GM18517 (cell line): ENCODE results near the gene GALNT10.

Experiments used
- ATAC-seq: cut with Tn5 transposase; IDR thresholded peaks from one replicate; pipeline ENCODE4 v1.9.1; 2021; ENCODE audit warnings: mild to moderate bottlenecking, moderate library complexity; ENCODE audit not compliant: unreplicated experiment

GALNT10 gene

DNA sequence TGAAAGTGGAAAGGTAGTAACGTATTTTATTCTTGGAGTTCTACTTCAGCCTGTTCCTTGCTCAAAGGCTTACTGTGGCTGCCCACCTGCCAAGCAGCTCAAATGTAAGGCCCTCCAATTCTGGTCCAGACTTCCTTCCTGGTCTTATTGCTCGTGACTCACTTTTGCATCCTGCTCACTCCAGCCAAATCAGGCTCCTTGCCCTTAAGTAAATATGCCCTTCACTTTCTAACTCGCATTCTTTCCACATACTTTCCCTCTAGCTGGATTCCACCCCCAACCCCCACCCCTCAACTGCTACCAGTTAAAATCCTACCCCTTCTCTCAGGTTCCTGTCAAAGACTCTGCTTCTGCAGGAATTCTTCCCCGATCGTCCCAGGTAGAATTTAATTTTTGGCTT, 96.6 kb downstream of the GALNT10 start:
- ATAC-seq = no peak

DNA sequence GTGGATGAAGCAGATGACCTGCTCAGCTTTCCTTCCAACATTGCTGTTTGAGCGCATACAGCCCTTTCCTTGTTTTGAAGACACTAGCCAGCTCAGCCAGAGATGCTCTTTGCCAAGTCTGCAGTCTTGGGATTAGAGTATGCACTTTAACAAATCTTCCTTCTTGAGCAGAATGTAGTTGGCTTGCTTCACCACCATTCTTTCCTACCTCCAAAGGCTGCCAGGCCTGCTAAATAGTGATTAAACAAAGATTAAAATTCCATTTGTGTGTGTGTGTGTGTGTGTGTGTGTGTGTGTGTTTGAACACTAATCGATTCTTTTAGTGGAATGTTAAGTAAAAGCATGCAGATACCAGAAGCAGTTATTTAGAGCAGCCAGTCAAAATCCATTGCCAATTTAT, 97.6 kb downstream of the GALNT10 start:
- ATAC-seq = no peak

DNA sequence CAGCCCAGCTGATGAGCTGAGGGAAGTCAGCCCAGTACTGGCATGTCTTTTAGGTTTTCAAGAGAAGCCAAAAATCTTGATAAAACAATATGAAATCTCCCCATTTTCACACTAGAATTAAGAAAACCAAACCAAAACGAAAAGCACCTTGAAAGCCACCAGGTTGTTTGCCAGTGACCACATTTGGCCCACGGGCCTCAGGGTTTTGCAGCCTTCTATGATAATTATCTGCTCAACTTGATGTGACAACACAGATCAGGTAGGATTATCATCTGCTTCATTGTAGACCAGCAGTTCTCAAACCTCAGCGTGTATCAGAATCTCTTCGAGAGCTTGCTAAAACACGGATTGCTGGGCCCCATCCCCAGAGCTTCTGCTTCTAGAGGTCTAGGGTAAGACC, 101.4 kb downstream of the GALNT10 start:
- no peak for ATAC-seq

DNA sequence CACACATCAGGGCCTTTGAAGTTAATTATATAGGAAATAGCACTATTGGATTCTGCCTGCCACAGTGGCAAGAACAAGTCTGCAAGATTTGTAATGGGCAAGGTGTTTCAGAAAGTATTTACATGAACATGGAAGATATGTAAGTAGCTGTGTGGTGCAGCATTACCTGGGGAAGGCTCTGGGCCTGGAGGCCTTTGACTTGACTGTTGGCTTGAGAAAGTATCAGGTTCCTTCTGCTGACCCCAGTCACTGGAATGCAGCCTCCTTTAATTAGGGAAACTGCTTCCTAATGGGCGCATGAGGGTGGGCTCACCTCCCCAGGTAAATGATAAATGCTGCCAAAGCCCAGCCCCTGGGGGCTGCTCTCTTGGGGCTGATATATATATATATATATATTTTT, 102.7 kb downstream of the GALNT10 start:
- ATAC-seq = no peak

DNA sequence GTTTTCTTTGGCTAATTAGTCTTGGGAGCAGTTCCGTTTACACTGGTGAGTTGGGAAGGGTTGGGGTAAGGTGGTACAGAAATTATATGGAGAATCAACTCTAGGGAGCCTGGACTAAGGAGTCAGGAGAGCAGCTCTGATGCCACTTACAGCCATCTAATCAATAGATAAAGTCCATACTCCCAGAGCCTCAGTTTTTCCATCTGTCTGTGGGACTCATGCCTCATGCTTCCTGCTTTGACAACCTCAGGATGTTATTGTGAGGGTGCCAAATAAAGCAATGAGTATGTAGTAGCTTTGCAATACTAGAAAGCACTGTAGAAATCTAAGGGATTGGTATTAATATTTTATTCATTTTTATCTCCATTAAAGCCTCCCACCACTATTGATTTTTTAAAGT, 105.0 kb downstream of the GALNT10 start:
- ATAC-seq = no peak

DNA sequence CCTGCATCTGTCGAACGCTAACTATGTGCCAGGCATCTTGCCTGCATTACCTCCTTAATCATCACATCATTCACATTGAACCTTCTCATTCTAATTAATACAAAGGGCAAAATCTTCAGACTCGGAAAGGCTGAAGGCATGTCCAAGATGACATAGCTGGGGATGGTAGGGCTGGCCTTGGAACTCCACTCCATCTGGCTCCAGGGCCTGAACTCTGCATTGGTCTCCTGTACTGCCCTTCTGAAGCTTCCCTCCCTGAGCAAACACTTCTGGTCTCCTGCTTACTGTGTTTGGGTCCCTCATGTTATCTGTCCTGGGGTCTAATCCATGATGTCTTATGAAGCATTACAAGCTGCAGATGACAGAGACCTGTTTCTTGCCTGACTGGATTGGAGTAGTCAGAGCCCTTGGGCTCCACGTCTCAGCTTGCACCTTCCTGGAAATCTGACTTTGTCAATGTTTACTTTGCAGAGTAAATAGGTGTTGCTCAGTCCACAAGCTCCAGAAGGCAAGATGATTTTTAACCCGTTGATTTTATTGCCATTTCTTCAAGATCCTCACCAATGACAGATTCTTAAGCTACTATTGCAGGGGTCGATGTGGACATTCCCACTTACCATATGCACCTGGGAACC, 106.1 kb downstream of the GALNT10 start:
- ATAC-seq = no peak

DNA sequence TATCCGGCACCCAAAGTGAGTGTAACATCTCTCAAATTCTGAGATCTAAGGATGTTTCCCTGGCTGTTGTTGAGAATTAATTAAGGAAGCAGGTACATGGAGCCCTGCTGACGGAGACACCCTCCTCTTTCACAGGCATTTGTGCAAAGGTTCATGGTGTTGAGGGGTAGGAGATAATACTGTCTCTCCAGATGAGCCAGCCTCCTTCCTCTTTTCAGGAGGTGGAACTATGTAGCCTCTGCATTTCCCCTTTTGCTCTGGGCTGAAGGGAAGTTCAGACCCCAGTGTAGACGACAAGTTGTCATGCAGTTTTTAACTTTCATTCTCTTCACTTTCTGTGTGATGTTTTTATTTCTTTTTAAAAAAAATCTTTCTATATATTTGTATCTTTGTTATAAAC, 107.5 kb downstream of the GALNT10 start:
- ATAC-seq = no peak

DNA sequence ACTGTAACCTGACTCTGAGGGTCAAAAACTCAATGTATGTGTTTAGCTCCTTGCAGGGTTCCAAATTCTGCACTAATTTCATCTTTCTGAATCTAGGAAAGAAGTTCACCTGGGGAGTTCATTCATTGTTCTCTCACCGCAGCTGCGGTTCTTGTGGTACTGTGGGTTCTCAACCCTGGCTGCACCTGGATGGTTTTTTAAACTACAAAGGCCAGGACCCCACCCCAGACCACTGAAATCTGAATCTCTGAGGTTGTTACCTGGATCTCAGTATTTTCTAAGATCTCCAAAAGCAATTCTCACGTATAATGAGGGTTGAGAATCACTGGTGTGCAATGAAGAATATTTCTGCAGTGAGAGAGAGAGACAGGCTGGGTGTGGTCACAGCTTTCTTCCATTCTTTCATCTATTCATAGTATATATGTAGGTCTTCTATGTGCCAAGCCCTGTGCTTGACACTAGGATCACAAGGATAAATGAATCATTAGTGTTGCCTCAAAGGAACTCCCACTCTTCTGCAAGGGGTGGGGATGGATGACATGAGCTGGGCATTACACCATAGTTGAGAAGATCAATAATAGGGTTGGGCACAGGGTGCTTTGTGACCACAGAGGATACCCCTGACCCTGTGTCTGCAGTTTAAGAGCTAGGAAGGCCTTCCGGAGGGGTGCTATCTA, 109.8 kb downstream of the GALNT10 start:
- no peak for ATAC-seq

DNA sequence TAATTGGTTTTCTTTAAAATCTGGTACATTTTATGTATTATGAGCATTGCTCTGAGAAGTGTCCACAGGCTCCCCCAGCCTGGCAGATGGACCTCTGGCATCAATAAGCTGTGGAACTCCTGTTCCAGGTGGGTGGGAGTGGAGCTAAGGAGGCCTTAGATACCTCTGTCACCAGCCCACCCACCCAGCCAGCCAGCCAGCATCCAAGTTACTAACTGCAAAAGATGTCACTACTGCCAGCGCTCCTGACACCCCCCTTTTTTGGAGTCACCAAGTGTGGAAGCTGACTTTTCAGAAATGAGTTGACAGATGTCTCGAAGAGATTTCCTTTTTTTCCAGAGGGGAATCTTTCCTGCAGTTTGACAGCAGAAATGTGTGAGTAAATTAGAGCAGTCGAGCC, 111.2 kb downstream of the GALNT10 start:
- ATAC-seq = no peak

DNA sequence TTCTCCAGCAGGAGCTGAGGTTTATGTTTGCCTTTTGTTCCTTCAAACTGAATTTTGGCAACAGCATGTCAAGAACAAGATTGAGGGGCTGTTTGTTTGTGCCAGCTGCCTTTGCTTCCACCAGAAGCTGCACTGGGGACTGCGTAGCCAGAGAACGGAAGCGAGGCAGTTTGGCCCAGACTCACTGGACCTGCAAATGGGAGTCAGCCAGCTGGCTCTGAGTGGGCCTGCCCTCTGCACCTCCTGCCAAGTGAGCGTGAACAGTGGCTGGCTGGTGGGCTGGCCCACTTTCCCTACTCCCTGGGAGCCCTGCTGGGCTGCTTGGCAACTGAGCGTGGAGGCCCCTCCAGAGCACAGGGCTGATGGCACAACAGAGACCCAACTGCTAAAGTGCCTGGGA, 111.6 kb downstream of the GALNT10 start:
- ATAC-seq = no peak

DNA sequence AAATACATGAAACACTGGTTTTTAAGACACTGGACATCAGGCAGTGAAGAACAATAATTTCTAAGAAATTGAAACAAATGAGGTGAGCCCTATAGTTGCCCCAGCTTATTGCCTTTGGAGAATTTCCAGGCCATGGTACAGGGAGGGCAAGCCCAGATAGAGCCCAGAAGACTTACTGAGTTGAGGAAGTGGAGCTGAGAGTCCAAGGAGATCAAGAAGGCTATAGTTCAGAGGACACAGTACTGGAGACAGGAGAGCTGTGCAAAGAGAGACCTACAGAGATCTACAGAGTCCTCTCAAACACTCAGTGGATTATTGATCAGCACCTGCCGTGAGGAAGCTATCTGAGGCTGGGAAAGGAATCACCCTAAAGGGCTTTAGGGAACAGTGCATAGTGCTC, 112.6 kb downstream of the GALNT10 start:
- ATAC-seq = no peak

DNA sequence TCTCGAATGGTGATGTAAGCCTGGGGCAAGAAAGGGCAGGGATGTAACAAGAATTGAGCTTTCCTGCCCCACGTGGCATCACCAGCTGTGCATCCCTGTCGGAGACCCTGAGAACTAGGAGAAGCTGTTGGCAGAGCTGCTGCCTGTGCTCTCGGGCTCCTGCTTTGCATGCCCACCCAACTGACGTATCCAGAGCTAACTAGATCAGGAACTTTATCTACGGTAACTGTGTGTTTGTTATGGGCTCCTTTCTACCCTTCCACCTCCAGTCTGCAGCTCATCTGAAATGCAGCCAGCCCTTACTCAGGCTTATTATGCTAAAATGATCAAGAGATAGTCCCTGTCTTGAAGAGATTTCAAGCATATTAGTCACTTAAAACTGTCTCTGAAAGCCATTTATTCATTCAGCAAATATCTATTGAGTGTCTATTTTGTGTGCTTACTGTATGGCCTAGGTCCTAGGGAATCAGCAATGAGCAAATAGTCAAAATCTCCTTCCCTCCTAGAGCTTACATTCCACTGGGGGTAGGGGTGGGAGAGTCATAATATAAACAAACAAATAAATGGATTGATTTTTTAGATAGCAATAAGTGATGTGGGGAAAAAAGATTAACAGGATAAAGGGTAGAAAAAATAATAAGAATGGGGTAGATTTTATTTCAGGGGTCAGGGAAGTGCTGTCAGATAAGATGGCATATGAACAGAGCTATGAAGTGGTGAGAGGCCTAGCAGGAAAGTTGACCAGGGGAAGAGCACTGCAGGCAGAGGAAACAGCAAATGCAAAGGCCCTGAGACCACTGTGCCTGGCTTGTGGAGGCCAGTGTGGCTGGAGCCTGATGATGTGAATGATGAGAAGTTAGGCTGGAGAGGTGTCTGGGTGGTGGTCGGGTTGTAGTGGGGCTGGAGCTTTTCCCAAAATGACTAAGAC, 118.2 kb downstream of the GALNT10 start:
- ATAC-seq = no peak

DNA sequence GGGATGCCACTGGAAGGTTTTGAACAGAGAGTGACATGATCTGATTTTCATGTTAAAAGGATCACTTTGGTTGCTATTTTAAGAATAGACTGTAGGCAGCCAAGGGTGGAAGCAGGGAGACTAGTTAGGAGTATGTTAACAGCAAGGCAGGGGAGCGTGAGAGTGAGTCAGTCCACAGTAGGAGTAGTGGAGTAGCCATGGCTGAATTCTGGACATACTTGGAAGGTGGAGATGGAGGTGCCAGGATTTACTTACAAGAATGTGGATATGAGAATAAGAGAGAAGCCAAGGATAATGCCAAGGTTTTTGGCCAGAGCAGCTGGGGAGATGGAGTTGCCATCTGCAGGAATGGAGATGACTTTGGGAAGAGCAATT, 118.8 kb downstream of the GALNT10 start:
- no peak for ATAC-seq

DNA sequence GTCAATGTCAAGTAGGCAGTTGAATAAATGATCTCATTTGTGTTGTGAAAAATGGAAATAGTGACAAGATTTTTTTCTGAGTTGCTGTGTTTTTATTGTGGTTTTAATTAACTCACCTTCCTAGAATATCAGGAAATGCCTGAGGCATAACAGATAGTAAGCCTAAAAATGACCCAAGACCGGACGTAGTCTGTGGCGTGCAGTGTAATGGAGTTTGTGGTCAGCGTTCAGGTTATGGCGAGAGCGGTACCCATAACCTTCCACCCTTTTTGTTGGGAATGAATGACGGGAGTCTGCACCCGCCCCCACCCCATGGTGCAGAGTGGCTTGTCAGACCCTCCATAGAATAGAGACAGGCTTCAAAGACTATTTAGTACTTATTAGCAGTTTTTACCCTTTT, 119.3 kb downstream of the GALNT10 start:
- ATAC-seq = no peak

DNA sequence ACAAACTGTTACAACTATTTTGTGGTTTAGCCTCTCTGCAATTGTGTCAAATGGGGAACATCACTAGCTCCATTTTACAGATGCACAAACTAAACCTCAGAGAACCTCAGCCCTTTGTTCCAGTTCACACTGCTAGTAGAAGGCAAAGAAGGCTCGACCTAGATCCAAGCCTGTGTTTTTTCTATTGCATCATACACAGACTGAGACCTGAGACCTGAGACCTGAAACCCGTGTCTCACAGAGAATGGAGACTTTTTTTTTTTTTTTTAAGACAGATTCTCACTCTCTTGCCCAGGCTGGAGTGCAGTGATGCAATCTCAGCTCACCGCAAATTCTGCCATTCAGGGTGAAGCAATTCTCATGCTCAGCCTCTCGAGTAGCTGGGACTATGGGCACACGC, 120.8 kb downstream of the GALNT10 start:
- no peak for ATAC-seq

DNA sequence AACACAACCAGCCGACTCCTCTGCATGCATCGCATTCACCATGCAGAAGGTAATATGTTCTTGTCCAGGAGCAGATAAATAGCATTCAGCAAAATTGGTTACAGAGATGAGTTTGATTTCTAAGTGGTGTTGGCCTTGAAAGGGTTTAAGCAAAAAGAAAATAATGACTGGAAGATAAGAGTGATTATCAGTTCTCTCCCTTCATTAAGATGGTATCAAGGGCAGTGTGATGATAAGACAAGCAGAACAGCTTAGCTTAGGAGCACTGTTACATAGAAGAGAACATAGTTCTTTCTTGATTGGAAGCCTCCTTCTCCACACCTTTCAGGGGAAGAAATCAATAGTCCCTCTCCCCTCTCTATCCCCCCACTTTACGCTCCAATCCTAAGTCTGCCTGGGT, 121.5 kb downstream of the GALNT10 start:
- ATAC-seq = no peak

DNA sequence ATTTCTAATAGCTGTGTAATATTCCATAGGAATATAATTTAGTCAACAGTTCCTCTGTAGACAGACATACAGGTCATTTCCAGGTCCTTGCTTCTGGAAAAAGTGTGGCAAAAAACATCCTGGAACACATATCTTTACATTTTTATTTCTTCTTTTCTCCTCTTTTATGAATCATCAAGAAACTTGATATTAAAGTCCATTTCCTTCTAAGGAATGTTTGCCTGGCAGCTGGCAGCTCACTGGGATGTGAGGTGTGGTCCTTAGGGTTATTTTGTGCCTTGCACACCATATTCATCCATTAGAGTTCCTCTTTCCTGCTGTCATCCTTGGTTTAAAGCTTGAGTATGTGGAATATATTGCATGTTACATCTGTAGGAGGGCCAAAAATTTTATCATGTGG, 122.0 kb downstream of the GALNT10 start:
- ATAC-seq = no peak

DNA sequence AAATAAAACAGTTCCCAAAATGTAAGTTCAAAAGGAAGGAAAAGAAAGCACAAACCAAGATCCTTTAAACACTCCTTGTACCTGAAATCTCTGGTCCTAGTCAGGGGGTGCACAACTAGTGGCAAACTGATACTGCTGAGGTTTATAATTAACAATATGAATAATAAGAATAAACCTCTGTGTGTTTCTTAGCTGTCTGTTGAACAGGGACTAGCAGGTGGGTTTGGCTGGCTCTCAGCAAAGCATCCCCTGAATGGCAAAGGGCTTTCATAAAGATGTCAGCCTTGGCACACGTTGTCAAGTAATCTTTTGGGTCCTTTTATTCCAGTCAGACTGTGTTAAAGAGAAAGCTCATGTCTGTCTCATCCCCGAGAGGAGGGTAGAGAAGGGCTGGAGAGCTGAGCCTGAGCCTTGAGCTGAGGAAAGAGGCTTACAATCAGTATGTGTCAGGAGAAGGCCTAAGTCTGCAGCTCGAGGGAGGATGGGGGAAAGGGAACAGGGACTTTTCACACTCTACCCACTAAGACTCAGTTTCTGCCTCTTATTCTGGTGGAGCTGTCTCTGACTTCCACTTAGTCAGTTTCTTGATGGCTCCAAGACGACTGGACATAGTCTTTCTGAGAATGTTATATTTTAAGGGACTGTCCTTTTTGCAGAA, 123.0 kb downstream of the GALNT10 start:
- no peak for ATAC-seq

DNA sequence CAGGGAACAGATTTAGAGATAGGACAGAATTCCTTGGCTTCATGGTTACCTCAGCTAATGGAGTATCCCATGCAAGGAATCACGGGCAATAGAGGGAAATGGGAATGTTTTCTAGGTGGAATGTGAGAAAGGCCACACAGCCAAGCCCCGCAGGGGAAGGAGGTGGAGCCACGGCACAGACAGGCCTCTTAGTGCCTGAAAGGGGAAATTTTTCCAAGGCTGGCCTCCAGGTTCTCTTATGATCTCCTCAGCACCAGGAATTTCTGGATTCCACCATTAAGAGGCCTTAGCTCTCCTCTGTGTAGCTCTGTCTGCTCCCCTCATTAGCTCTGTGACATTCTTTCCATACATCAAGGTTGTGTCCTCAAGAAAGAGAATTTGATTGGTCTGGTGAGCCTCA, 124.7 kb downstream of the GALNT10 start:
- ATAC-seq = no peak

DNA sequence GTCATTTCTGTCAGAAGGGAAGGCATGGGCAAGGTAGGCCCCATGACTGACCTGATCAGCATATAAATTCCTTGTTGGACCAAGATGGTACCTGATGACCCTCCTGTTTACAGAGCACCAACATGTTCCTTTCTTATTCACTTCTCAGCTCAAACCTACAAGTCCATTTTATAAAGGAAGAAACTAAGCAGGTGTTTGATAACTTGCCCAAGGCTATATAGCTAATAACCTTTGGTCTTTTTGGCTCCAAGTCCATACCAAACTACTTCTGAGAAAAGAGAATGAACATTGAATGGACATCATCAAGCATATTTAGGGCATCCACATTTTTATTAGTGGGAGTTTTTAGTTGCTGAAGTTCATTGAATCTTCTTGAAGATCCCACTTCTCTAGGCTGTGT, 125.2 kb downstream of the GALNT10 start:
- no peak for ATAC-seq

DNA sequence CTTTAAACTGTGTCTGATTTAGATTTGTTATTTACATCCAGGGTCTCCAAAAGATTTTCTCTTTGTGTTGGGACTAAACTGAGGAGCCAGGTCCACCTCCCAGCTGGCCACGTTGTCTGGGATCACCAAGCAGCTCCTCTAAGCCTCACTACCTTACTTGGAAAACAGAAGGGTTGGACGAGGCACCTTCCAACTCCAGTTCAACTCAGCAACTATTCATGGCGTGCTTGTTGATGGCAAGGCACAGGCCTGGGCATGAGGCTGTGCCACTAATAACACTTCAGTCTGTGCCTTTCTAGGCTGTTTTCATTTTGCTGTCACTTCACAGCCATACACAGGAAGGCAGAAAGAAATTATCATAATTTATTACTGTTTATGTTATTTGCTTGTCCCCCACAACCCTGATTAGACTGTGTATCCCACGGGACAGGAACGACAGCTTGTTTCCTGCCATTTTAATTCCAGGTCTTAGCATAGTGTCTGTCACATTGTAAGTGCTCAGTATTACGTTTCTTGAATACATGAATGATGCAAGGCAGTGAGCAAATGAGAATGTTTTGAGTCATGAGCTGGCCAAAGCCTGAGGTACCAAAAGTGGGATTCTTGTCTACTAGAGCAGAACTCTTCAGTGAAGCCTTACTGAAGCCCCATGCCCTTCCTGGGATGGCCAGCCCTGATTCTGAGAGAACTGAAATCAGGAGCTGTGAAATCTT, 125.8 kb downstream of the GALNT10 start:
- no peak for ATAC-seq
